ENCODE data around the gene RPAP2.

- TF ChIP-seq CTCF (conservative IDR thresholded peaks at IDR 0.05 in 1 of 2, IDR thresholded peaks at IDR 0.05 in 1 of 2; ENCODE audit: low read depth in 1 of 2, low read length in 2 of 2), result no peak
- no peak for TF ChIP-seq EZH2 (IDR thresholded peaks at IDR 0.05; ENCODE audit: low read length, missing control alignments)
These were observed 54.0 kb downstream of the RPAP2 start for GRCh38 chr1:92352856-92353255.
